ENCODE data around the gene CCDC149.

DNA sequence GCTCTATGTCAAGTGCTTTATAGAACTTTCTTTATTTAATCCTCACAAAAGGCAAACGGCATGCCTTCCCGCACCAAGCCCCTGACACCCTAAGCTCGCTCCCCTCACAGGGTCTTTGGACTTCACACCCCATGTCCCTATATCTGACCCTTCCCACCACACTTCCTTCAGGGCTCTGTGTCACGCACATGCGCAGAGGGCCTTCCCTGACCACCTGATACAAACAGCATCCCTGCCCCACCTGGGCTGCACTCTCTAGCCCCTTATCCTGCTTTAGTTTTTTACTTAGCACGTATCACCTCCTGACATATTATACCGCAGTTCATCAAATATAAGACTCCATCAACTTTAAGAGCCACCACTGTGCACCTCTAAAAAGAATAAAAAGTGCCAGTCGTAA lies 67.7 kb downstream of the CCDC149 start:
- TF ChIP-seq, protein P1, sequence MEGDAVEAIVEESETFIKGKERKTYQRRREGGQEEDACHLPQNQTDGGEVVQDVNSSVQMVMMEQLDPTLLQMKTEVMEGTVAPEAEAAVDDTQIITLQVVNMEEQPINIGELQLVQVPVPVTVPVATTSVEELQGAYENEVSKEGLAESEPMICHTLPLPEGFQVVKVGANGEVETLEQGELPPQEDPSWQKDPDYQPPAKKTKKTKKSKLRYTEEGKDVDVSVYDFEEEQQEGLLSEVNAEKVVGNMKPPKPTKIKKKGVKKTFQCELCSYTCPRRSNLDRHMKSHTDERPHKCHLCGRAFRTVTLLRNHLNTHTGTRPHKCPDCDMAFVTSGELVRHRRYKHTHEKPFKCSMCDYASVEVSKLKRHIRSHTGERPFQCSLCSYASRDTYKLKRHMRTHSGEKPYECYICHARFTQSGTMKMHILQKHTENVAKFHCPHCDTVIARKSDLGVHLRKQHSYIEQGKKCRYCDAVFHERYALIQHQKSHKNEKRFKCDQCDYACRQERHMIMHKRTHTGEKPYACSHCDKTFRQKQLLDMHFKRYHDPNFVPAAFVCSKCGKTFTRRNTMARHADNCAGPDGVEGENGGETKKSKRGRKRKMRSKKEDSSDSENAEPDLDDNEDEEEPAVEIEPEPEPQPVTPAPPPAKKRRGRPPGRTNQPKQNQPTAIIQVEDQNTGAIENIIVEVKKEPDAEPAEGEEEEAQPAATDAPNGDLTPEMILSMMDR (IDR thresholded peaks at IDR 0.05; ENCODE audit: insufficient read depth, low read length) = no peak
- TF ChIP-seq, protein P2, sequence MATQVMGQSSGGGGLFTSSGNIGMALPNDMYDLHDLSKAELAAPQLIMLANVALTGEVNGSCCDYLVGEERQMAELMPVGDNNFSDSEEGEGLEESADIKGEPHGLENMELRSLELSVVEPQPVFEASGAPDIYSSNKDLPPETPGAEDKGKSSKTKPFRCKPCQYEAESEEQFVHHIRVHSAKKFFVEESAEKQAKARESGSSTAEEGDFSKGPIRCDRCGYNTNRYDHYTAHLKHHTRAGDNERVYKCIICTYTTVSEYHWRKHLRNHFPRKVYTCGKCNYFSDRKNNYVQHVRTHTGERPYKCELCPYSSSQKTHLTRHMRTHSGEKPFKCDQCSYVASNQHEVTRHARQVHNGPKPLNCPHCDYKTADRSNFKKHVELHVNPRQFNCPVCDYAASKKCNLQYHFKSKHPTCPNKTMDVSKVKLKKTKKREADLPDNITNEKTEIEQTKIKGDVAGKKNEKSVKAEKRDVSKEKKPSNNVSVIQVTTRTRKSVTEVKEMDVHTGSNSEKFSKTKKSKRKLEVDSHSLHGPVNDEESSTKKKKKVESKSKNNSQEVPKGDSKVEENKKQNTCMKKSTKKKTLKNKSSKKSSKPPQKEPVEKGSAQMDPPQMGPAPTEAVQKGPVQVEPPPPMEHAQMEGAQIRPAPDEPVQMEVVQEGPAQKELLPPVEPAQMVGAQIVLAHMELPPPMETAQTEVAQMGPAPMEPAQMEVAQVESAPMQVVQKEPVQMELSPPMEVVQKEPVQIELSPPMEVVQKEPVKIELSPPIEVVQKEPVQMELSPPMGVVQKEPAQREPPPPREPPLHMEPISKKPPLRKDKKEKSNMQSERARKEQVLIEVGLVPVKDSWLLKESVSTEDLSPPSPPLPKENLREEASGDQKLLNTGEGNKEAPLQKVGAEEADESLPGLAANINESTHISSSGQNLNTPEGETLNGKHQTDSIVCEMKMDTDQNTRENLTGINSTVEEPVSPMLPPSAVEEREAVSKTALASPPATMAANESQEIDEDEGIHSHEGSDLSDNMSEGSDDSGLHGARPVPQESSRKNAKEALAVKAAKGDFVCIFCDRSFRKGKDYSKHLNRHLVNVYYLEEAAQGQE (IDR thresholded peaks at IDR 0.05; ENCODE audit: insufficient replicate concordance, low read depth) = no peak
- TF ChIP-seq POLR2AphosphoS5 (IDR thresholded peaks at IDR 0.05; ENCODE audit: low read depth) = no peak
- TF ChIP-seq SPI1 (IDR thresholded peaks at IDR 0.05; ENCODE audit: borderline replicate concordance, low read depth) = no peak
- no peak for TF ChIP-seq GABPA (IDR thresholded peaks at IDR 0.05; ENCODE audit: low read depth)
